ENCODE measurements around the gene C16orf87.
A peak's percentile ranks its signal among the peaks of the same experiment; 100 is the strongest.
"Not testable (repeated sequence)": the region's sequence is repeated elsewhere in the genome, so short reads cannot be mapped to it uniquely, and the experiment has no call there.

The C16orf87 gene

GRCh38 chr16:46830902-46831647 is at the start of gene C16orf87:
Gene C16orf87 (minus strand): TSS chr16:46831180. CDS start chr16:46831149, 31 bp downstream.
- peak; percentile 81 for DNase-seq

- no peak for DNase-seq
Observed at GRCh38 chr16:46875243-46875642, 44.3 kb upstream of the C16orf87 start.

GRCh38 chr16:46873201-46873600 is 42.2 kb upstream of the C16orf87 start:
- DNase-seq: no peak

- DNase-seq: no peak
Observed at GRCh38 chr16:46871597-46871996, 40.6 kb upstream of the C16orf87 start.

GRCh38 chr16:46868891-46869290 is 37.9 kb upstream of the C16orf87 start:
- DNase-seq: not testable (repeated sequence)

- not testable (repeated sequence) for DNase-seq
Observed at GRCh38 chr16:46867486-46867885, 36.5 kb upstream of the C16orf87 start.

GRCh38 chr16:46866286-46866685 is 35.3 kb upstream of the C16orf87 start:
- DNase-seq: no peak

- no peak for DNase-seq
Observed at GRCh38 chr16:46862555-46863447, 31.8 kb upstream of the C16orf87 start.

- no peak for DNase-seq
Observed at GRCh38 chr16:46859719-46860152, 28.8 kb upstream of the C16orf87 start.

- no peak for DNase-seq
Observed at GRCh38 chr16:46858151-46858550, 27.2 kb upstream of the C16orf87 start.

- peak; percentile 60 for DNase-seq
Observed at GRCh38 chr16:46857368-46857945, 26.5 kb upstream of the C16orf87 start.

GRCh38 chr16:46855389-46855788 is 24.4 kb upstream of the C16orf87 start:
- no peak for DNase-seq

- DNase-seq: no peak
Observed at GRCh38 chr16:46854846-46855245, 23.9 kb upstream of the C16orf87 start.

- DNase-seq: peak; percentile 41
Observed at GRCh38 chr16:46853713-46854443, 22.9 kb upstream of the C16orf87 start.

- DNase-seq: no peak
Observed at GRCh38 chr16:46852130-46852529, 21.1 kb upstream of the C16orf87 start.

- DNase-seq: no peak
Observed at GRCh38 chr16:46850619-46851555, 19.9 kb upstream of the C16orf87 start.

- no peak for DNase-seq
Observed at GRCh38 chr16:46848768-46849764, 18.1 kb upstream of the C16orf87 start.

GRCh38 chr16:46845952-46846351 is 15.0 kb upstream of the C16orf87 start:
- no peak for DNase-seq

GRCh38 chr16:46844771-46845170 is 13.8 kb upstream of the C16orf87 start:
- no peak for DNase-seq
